DMS 273 treated with DMSO at 0.1 percent for 48 hours (cell line): ENCODE measurements around the gene GNAL.
"Not testable (repeated sequence)": the region's sequence is repeated elsewhere in the genome, so short reads cannot be mapped to it uniquely, and the experiment has no call there.

Experiments used
- DNase-seq: peaks from one replicate; lab custom pipeline; 2025; lab: John Stamatoyannopoulos, UW

Gene GNAL

GRCh38 chr18:11688972-11689668, at the start of gene GNAL:
TSS of gene GNAL (plus strand) at chr18:11689264. CDS start at chr18:11689564, 300 bp downstream.
- DNase-seq, result peak; percentile 78

GRCh38 chr18:11647310-11647709, 41.8 kb upstream of the GNAL start:
- DNase-seq, result not testable (repeated sequence)

- DNase-seq, result not testable (repeated sequence)
Observed at GRCh38 chr18:11647804-11648203, 41.3 kb upstream of the GNAL start.

- no peak for DNase-seq
Observed at GRCh38 chr18:11649839-11650238, 39.2 kb upstream of the GNAL start.

- no peak for DNase-seq
Observed at GRCh38 chr18:11651899-11652298, 37.2 kb upstream of the GNAL start.

GRCh38 chr18:11653521-11653920, 35.5 kb upstream of the GNAL start:
- DNase-seq, result no peak

GRCh38 chr18:11654736-11655605, 34.1 kb upstream of the GNAL start:
- no peak for DNase-seq

GRCh38 chr18:11655606-11655932, 33.5 kb upstream of the GNAL start:
- no peak for DNase-seq

GRCh38 chr18:11657152-11657551, 31.9 kb upstream of the GNAL start:
- DNase-seq, result no peak

- no peak for DNase-seq
Observed at GRCh38 chr18:11657554-11657953, 31.5 kb upstream of the GNAL start.

GRCh38 chr18:11658019-11658418, 31.0 kb upstream of the GNAL start:
- DNase-seq, result no peak

- DNase-seq, result no peak
Observed at GRCh38 chr18:11658989-11659388, 30.1 kb upstream of the GNAL start.

GRCh38 chr18:11660691-11661090, 28.4 kb upstream of the GNAL start:
- no peak for DNase-seq

GRCh38 chr18:11661430-11661829, 27.6 kb upstream of the GNAL start:
- no peak for DNase-seq

GRCh38 chr18:11663439-11664029, 25.5 kb upstream of the GNAL start:
- no peak for DNase-seq

GRCh38 chr18:11664286-11664685, 24.8 kb upstream of the GNAL start:
- DNase-seq, result no peak

GRCh38 chr18:11665146-11665545, 23.9 kb upstream of the GNAL start:
- DNase-seq, result no peak

GRCh38 chr18:11665587-11665986, 23.5 kb upstream of the GNAL start:
- DNase-seq, result no peak

- no peak for DNase-seq
Observed at GRCh38 chr18:11666176-11666575, 22.9 kb upstream of the GNAL start.

GRCh38 chr18:11666831-11667230, 22.2 kb upstream of the GNAL start:
- DNase-seq, result no peak

- no peak for DNase-seq
Observed at GRCh38 chr18:11667578-11667977, 21.5 kb upstream of the GNAL start.

- DNase-seq, result no peak
Observed at GRCh38 chr18:11668441-11669169, 20.5 kb upstream of the GNAL start.
